Measurements from ENCODE around the gene TMEM63C. TPM values are rescaled to one million over a fixed set of nuclear protein-coding genes. Genes with fewer than 3 reads are reported as not detected.

The TMEM63C gene
- total RNA-seq, 1 experiment from 2014 or later: 5.7 TPM

DNA sequence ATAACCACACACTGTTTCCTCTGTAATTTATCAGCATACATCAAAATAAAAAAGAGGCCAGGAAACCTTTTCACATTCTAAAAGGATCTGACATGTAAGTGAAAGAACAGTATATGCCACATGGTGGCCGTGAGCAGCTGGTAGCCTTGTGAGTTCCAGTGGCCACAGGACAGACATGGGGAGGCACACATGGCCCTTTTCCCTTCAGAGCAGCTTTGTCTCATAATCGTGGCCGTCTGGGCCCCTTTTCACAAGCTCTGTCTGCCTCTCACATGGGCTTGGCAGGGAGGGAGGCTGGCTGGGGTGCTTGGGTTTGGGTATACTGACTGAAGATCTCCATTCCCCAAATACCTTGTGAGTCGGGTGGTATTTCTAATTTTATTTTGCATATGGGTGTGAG, 38.5 kb upstream of the TMEM63C start:
- Histone ChIP-seq H3K9me3 (ENCODE audit: control insufficient read depth in 1 of 2, insufficient read depth in 1 of 2, low read depth in 1 of 2, low read length in 2 of 2) (no peaks in the 10 kb centered on the region), H3K9ac (ENCODE audit: low read length) (no peak overlapping the region), H3K36me3 (ENCODE audit: control insufficient read depth in 1 of 2, insufficient read depth in 2 of 2, low read length in 2 of 2) (no peaks in the 10 kb centered on the region), H2AFZ (ENCODE audit: low read depth, low read length, poor library complexity, severe bottlenecking) (no peak overlapping the region), H3K27me3 (ENCODE audit: insufficient read depth, low read length) (peaks cover 13% of the 10 kb centered on the region; the same call in 1 of the 2 replicates), H3K27ac (ENCODE audit: low read depth, low read length) (no peak overlapping the region), H3K4me1 (ENCODE audit: control insufficient read depth in 1 of 2, insufficient read depth in 2 of 2, low read length in 2 of 2) (peaks cover 7 to 21% of the 10 kb centered on the region in 2 experiments; a peak in 3 of 4 replicates), H4K20me1 (ENCODE audit: insufficient read depth) (no peaks in the 10 kb centered on the region), H3K9me2 (ENCODE audit: insufficient read depth) (no peaks in the 10 kb centered on the region), H3K4me2 (ENCODE audit: low read length) (no peak overlapping the region), H3K4me3 (replicated peaks in 1 of 2; ENCODE audit: low read depth in 1 of 2, low read length in 2 of 2) (no peak overlapping the region), H3K79me2 (ENCODE audit: insufficient read depth, low read length) (no peaks in the 10 kb centered on the region)
- intact Hi-C loops (cut with micrococcal nuclease): no loop called here
- RAD21 ChIA-PET (ENCODE audit: low non-redundant PET in 1 of 2, low total read pairs in 2 of 2, uncharacterized antibody in 2 of 2, unreplicated experiment in 2 of 2): no interaction called here
- DNase-seq (ENCODE audit: low read depth, low spot score) (no peak), ATAC-seq (no peak)
- CTCF ChIA-PET: interaction anchor here (0.5 to 2.1 kb wide), 5 partner anchors 8 to 267 kb away, joined by 3 to 10 read pairs (median 3); no protein-coding TSS in a partner anchor
- TF ChIP-seq SRF (IDR thresholded peaks at IDR 0.05; ENCODE audit: low read depth) (no peak), EZH2phosphoT487 (IDR thresholded peaks at IDR 0.05; ENCODE audit: borderline replicate concordance) (no peak), ZFX (IDR thresholded peaks at IDR 0.05) (no peak)
- TF ChIP-seq, protein P1, sequence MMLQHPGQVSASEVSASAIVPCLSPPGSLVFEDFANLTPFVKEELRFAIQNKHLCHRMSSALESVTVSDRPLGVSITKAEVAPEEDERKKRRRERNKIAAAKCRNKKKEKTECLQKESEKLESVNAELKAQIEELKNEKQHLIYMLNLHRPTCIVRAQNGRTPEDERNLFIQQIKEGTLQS (IDR thresholded peaks at IDR 0.05): no peak
- no TSS peak for BruUV-seq (replicated peaks)
- POLR2A ChIA-PET: no interaction called here

DNA sequence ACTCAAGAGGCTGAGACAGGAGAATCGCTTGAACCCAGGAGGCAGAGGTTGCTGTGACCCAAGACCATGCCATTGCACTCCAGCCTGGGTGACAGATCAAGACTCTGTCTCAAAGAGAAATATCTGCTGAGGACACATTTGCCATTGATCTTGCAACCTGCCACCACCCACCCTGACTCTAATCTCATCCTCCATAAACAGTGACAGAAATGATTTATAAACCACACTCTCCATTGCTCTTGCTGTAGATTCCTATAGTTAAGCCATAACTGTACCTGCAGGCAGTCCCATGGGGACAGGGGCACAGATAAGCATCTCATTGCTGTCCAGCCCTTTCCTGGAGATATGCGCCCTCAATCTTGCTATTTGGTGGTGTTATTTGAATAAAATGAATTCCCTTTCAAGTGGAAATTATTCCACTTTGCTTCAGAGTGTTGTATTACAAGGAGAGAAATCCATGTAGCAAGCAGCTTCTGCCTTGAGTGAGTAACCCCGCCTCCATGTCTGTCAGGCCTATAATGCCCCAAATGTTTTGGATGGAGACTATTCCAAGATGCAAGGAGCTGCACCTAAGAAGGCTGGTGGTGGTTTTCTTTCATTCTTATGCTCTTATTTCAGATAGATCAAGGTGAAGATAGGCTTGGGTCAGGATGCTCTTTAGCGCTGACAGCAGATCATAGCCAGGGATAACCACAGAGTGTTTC, 37.0 kb upstream of the TMEM63C start:
- ATAC-seq: no peak
- H3K4me2 ChIP-seq (ENCODE audit: low read length): no peak overlapping the region
- TF ChIP-seq ELF1 (IDR thresholded peaks at IDR 0.05; ENCODE audit: borderline replicate concordance, low read depth) (no peak), EGR1 (IDR thresholded peaks at IDR 0.05; ENCODE audit: low read depth) (no peak), FOSL1 (IDR thresholded peaks at IDR 0.05; ENCODE audit: low read depth) (no peak), CEBPB (IDR thresholded peaks at IDR 0.05; ENCODE audit: low read depth) (no peak), TCF7L2 (IDR thresholded peaks at IDR 0.05; ENCODE audit: borderline replicate concordance, extremely low read depth, insufficient read depth, insufficient read length) (no peak), SIN3A (IDR thresholded peaks at IDR 0.05; ENCODE audit: low read depth) (no peak), POLR2A (IDR thresholded peaks at IDR 0.05; ENCODE audit: borderline replicate concordance, extremely low read depth, insufficient read depth, insufficient read length) (no peak), RAD21 (IDR thresholded peaks at IDR 0.05; ENCODE audit: low read depth) (no peak), YY1 (IDR thresholded peaks at IDR 0.05; ENCODE audit: extremely low read depth, insufficient replicate concordance, low read depth, low read length) (no peak)
- TF ChIP-seq, protein P2, sequence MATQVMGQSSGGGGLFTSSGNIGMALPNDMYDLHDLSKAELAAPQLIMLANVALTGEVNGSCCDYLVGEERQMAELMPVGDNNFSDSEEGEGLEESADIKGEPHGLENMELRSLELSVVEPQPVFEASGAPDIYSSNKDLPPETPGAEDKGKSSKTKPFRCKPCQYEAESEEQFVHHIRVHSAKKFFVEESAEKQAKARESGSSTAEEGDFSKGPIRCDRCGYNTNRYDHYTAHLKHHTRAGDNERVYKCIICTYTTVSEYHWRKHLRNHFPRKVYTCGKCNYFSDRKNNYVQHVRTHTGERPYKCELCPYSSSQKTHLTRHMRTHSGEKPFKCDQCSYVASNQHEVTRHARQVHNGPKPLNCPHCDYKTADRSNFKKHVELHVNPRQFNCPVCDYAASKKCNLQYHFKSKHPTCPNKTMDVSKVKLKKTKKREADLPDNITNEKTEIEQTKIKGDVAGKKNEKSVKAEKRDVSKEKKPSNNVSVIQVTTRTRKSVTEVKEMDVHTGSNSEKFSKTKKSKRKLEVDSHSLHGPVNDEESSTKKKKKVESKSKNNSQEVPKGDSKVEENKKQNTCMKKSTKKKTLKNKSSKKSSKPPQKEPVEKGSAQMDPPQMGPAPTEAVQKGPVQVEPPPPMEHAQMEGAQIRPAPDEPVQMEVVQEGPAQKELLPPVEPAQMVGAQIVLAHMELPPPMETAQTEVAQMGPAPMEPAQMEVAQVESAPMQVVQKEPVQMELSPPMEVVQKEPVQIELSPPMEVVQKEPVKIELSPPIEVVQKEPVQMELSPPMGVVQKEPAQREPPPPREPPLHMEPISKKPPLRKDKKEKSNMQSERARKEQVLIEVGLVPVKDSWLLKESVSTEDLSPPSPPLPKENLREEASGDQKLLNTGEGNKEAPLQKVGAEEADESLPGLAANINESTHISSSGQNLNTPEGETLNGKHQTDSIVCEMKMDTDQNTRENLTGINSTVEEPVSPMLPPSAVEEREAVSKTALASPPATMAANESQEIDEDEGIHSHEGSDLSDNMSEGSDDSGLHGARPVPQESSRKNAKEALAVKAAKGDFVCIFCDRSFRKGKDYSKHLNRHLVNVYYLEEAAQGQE (IDR thresholded peaks at IDR 0.05; ENCODE audit: low read depth): no peak
- TF ChIP-seq, protein P3, sequence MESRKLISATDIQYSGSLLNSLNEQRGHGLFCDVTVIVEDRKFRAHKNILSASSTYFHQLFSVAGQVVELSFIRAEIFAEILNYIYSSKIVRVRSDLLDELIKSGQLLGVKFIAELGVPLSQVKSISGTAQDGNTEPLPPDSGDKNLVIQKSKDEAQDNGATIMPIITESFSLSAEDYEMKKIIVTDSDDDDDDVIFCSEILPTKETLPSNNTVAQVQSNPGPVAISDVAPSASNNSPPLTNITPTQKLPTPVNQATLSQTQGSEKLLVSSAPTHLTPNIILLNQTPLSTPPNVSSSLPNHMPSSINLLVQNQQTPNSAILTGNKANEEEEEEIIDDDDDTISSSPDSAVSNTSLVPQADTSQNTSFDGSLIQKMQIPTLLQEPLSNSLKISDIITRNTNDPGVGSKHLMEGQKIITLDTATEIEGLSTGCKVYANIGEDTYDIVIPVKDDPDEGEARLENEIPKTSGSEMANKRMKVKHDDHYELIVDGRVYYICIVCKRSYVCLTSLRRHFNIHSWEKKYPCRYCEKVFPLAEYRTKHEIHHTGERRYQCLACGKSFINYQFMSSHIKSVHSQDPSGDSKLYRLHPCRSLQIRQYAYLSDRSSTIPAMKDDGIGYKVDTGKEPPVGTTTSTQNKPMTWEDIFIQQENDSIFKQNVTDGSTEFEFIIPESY (IDR thresholded peaks at IDR 0.05; ENCODE audit: extremely low read depth, insufficient replicate concordance, low read length): no peak

More for the DNA sequence above, 37.0 kb upstream of the TMEM63C start:
- no peak for DNase-seq (ENCODE audit: low read depth, low spot score)
- POLR2A ChIA-PET: no interaction called here
- Histone ChIP-seq H3K27ac (ENCODE audit: low read depth, low read length) (no peak overlapping the region), H3K4me1 (ENCODE audit: control insufficient read depth in 1 of 2, insufficient read depth in 2 of 2, low read length in 2 of 2) (peaks cover 4 to 20% of the 10 kb centered on the region in 2 experiments; a peak in 3 of 4 replicates), H2AFZ (ENCODE audit: low read depth, low read length, poor library complexity, severe bottlenecking) (no peak overlapping the region), H3K36me3 (ENCODE audit: control insufficient read depth in 1 of 2, insufficient read depth in 2 of 2, low read length in 2 of 2) (no peaks in the 10 kb centered on the region), H4K20me1 (ENCODE audit: insufficient read depth) (no peaks in the 10 kb centered on the region), H3K27me3 (ENCODE audit: insufficient read depth, low read length) (peaks cover 13% of the 10 kb centered on the region; the same call in 1 of the 2 replicates), H3K9ac (ENCODE audit: low read length) (no peak overlapping the region), H3K9me2 (ENCODE audit: insufficient read depth) (no peaks in the 10 kb centered on the region), H3K4me3 (replicated peaks in 1 of 2; ENCODE audit: low read depth in 1 of 2, low read length in 2 of 2) (no peak overlapping the region), H3K79me2 (ENCODE audit: insufficient read depth, low read length) (no peaks in the 10 kb centered on the region), H3K9me3 (ENCODE audit: control insufficient read depth in 1 of 2, insufficient read depth in 1 of 2, low read depth in 1 of 2, low read length in 2 of 2) (no peaks in the 10 kb centered on the region)
- no TSS peak for BruUV-seq (replicated peaks)
- CTCF ChIA-PET: interaction anchor here (1.4 kb wide), 1 partner anchor 171 kb away, joined by 6 read pairs; no protein-coding TSS in a partner anchor
- intact Hi-C loops (cut with micrococcal nuclease): no loop called here
- RAD21 ChIA-PET (ENCODE audit: low non-redundant PET in 1 of 2, low total read pairs in 2 of 2, uncharacterized antibody in 2 of 2, unreplicated experiment in 2 of 2): no interaction called here

Measured in HCT116 (cell line).